ENCODE data around the gene NAPA. TPM values are rescaled to one million over a fixed set of nuclear protein-coding genes. Genes with fewer than 3 reads are reported as not detected.

NAPA gene
- total and polyA plus RNA-seq, 2 of the 13 experiments (the other 11 are each of a cell fraction or from before 2014, with no cell fraction given): 32.6 to 65.9 TPM

DNA sequence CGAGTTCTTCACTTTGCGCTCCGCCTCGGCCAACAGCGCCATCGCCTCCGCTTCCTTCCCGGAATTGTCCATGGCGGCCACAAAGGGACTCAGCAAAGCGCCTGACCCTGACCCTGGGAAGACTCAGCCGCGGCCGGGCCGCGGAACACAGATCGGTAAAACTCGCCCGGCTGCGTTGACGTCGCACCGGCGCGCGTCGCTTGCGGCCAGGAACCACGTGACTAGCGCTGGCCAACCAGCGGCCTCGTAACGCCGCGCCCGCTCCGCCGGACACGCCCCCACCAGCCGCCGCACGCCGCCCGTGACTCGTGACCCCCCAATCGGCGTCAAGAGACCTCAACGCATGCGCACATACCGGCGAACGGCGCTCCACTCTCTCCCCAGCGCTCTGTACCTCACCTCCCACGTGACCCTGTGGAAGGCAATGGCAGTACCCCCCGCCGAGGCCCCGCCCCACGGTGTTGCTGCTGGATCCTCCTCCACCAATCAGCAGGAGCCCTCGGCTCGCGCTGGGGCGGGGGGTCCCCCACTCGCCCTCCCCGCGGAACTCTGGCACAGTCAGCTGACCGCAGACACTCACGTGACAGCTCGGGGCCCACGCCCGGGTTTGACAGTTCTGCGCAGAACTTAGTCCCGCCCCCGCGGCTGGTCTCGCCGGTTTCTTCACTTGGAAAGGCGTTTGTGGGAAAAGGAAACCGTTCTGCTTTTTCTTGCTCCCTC, at the start of gene NAPA (continued):
- TF ChIP-seq, protein P1, sequence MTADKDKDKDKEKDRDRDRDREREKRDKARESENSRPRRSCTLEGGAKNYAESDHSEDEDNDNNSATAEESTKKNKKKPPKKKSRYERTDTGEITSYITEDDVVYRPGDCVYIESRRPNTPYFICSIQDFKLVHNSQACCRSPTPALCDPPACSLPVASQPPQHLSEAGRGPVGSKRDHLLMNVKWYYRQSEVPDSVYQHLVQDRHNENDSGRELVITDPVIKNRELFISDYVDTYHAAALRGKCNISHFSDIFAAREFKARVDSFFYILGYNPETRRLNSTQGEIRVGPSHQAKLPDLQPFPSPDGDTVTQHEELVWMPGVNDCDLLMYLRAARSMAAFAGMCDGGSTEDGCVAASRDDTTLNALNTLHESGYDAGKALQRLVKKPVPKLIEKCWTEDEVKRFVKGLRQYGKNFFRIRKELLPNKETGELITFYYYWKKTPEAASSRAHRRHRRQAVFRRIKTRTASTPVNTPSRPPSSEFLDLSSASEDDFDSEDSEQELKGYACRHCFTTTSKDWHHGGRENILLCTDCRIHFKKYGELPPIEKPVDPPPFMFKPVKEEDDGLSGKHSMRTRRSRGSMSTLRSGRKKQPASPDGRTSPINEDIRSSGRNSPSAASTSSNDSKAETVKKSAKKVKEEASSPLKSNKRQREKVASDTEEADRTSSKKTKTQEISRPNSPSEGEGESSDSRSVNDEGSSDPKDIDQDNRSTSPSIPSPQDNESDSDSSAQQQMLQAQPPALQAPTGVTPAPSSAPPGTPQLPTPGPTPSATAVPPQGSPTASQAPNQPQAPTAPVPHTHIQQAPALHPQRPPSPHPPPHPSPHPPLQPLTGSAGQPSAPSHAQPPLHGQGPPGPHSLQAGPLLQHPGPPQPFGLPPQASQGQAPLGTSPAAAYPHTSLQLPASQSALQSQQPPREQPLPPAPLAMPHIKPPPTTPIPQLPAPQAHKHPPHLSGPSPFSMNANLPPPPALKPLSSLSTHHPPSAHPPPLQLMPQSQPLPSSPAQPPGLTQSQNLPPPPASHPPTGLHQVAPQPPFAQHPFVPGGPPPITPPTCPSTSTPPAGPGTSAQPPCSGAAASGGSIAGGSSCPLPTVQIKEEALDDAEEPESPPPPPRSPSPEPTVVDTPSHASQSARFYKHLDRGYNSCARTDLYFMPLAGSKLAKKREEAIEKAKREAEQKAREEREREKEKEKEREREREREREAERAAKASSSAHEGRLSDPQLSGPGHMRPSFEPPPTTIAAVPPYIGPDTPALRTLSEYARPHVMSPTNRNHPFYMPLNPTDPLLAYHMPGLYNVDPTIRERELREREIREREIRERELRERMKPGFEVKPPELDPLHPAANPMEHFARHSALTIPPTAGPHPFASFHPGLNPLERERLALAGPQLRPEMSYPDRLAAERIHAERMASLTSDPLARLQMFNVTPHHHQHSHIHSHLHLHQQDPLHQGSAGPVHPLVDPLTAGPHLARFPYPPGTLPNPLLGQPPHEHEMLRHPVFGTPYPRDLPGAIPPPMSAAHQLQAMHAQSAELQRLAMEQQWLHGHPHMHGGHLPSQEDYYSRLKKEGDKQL (CRISPR knock-in tag; IDR thresholded peaks at IDR 0.05; ENCODE audit: low read depth): no peak
- TF ChIP-seq TFAP4 (IDR thresholded peaks at IDR 0.05; ENCODE audit: borderline replicate concordance, low read depth) (peak; percentile 91; the same call in 1 of the 2 replicates), CEBPB (IDR thresholded peaks at IDR 0.05; ENCODE audit: borderline replicate concordance, low read depth, low read length) (no peak), NR1H2 (CRISPR knock-in tag; IDR thresholded peaks at IDR 0.05; ENCODE audit: borderline replicate concordance, low read depth) (no peak), GFI1 (CRISPR knock-in tag; IDR thresholded peaks at IDR 0.05; ENCODE audit: borderline replicate concordance) (peak; percentile 32; the same call in 1 of the 2 replicates), THAP9 (CRISPR knock-in tag; IDR thresholded peaks at IDR 0.05; ENCODE audit: borderline replicate concordance) (peak; percentile 54; the same call in 1 of the 2 replicates), SSRP1 (CRISPR knock-in tag; IDR thresholded peaks at IDR 0.05) (no peak), ZNF780A (CRISPR knock-in tag; IDR thresholded peaks at IDR 0.05) (no peak), CSRNP2 (CRISPR knock-in tag; conservative IDR thresholded peaks at IDR 0.05; ENCODE audit: low read depth) (no peak), FOXP1 (IDR thresholded peaks at IDR 0.05) (0 out of 2 replicates have a peak, but pooled peaks have one; percentile 28), FOXP1 (CRISPR knock-in tag; IDR thresholded peaks at IDR 0.05) (no peak), FOSL2 (CRISPR knock-in tag; IDR thresholded peaks at IDR 0.05) (peak; percentile 21; the same call in 1 of the 2 replicates)
- TF ChIP-seq, protein P2, sequence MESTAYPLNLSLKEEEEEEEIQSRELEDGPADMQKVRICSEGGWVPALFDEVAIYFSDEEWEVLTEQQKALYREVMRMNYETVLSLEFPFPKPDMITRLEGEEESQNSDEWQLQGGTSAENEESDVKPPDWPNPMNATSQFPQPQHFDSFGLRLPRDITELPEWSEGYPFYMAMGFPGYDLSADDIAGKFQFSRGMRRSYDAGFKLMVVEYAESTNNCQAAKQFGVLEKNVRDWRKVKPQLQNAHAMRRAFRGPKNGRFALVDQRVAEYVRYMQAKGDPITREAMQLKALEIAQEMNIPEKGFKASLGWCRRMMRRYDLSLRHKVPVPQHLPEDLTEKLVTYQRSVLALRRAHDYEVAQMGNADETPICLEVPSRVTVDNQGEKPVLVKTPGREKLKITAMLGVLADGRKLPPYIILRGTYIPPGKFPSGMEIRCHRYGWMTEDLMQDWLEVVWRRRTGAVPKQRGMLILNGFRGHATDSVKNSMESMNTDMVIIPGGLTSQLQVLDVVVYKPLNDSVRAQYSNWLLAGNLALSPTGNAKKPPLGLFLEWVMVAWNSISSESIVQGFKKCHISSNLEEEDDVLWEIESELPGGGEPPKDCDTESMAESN (CRISPR knock-in tag; conservative IDR thresholded peaks at IDR 0.05): peak; percentile 54
- TF ChIP-seq, protein P3, sequence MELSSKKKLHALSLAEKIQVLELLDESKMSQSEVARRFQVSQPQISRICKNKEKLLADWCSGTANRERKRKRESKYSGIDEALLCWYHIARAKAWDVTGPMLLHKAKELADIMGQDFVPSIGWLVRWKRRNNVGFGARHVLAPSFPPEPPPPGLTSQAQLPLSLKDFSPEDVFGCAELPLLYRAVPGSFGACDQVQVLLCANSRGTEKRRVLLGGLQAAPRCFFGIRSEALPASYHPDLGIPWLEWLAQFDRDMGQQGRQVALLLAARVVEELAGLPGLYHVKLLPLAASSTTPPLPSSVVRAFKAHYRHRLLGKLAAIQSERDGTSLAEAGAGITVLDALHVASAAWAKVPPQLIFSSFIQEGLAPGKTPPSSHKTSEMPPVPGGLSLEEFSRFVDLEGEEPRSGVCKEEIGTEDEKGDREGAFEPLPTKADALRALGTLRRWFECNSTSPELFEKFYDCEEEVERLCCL (CRISPR knock-in tag; IDR thresholded peaks at IDR 0.05; ENCODE audit: borderline replicate concordance): no peak
